Measurements from ENCODE around the gene ARHGEF28.

GRCh38 chr5:73793911-73794310 lies 167.9 kb downstream of the ARHGEF28 start:
- TF ChIP-seq CTCF (IDR thresholded peaks at IDR 0.05; ENCODE audit: low read length): no peak
- TF ChIP-seq EZH2 (optimal IDR thresholded peaks at IDR 0.05; ENCODE audit: low read depth, low read length): no peak
- no peak for TF ChIP-seq EZH2phosphoT487 (IDR thresholded peaks at IDR 0.05; ENCODE audit: low read length)
